Stimulated activated CD4-positive, alpha-beta T cell treated with anti-CD3 and anti-CD28 coated beads, TNF-alpha, amount 100 ng/mL, for 24 hours (primary cell): ENCODE results near the gene GZF1.

ENCODE experiments used
- DNase-seq, 3 experiments: peaks; one replicate each; pipeline ENCODE4 v3.0.0-alpha.2; 2020; ENCODE audit warnings: low read depth in 3 of 3

Gene GZF1

DNA sequence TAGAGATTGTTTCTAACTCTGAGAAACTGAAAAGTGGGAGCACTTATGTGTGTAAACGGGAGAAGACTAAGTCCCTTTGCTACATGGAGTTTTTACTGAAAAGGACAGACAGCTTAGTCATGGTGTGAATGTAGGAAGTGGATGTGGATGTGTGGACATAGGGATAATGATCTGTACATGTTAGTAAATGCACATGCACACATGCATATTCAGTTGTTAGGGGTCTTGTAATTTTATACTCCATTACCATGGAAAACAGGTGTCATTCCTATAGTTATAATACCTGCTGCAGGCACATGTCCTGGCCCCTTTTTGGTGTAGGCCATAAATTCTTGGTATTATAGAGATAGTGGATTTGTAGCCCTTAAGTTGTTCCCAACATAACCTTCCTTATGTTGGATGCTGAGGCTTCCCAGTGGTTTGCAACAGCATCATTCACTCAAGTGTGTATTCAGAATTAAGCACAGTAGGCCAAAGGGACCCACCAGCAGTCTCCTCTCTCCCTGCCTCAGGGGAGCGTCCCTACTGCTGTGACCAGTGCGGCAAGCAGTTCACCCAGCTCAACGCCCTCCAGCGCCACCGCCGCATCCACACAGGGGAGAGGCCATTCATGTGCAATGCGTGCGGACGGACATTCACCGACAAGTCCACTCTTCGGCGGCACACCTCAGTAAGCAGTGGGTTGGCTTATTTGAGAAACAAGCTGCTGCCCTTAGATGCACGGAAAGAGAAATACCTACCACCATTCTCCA, 7.3 kb downstream of the GZF1 start:
- DNase-seq = no peak

DNA sequence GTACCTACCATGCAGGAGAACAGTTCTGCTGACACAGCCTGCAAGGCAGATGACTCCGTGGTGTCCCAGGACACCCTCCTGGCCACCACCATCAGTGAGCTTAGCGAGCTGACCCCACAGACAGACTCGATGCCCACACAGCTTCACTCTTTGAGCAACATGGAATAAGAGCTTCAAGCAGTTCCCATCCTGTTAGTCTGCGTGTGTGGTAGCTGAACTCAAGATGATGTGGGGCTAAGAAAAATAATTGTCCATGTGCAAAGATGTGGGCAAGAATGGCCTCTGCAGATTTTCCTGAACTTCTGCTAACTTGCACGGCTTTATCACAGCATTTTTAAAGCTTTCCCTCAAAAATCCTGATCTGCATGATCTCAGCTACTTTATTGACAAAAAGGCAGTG, 8.3 kb downstream of the GZF1 start:
- no peak for DNase-seq

DNA sequence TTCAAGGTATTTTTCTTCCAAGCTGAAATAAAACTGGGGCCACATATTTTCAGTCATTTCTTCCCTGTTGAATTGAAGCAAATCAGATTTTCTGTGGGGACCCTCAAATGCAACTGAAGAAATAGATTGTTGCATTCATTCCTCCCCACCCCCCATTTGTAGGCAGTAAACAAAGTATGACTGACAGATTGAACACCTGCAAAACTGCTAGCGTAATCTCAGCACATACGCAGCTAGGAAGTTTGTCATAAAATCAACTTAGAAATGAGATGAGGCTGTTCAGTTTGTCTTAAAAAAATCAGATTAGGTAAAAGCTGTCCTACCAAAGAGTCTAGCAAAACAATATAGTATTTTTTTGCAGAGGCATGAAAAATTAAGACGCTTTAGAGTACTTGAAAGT, 8.9 kb downstream of the GZF1 start:
- no peak for DNase-seq

DNA sequence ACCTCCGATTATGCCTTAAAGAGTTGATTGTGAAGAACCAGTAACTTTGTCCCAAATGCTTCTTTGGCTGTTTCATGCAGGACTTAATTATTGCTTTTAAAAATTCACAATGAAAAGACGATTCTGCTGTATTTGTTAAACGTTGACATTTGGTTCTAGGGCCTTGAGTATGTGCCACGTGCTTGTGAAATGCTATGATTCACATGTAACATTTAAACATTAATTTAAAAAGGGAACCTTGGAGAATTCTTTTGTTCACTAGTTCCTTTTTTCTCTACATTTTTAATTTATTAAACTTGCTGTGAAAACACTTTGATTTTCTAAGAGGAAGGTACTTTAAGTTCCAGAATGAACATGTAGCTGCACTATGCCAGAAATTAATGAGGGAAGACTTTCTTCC, 9.5 kb downstream of the GZF1 start:
- DNase-seq = no peak

DNA sequence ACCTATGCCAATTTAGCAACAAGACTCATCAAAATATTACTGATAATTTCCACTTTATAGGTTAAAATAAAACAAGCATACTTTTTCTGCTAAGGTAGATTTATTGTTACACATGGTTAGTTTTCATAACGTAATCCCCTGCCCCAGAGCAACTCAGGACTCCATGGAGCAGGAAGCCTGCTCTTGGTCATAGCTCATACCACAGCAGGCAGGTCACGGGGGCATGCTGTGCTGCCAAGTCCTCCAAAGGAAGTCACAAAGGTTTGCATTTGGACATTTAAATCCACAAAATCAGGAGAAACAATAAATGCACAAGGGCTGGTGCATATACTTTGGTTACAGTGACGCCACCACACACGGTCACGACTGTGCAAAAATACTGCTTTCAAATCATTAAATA, 12.5 kb downstream of the GZF1 start:
- no peak for DNase-seq

DNA sequence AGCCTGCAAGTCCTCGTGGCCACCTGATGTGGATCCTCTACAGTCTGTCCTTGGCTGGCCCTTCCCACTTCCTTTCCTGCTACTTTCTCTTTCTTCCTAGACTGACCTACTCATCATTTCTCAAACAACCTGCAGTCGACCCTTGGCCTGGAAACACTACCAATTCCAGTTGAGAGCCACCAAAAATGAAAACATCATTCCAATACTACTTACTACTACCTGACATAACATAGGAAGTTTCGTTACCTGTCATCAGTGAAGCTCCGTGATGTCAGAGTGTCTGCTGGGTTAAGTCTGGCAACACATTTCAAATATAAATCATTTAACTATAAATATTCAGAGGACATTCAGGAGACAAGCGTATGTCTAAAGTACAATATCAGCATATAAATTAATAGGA, 13.8 kb downstream of the GZF1 start:
- no peak for DNase-seq

DNA sequence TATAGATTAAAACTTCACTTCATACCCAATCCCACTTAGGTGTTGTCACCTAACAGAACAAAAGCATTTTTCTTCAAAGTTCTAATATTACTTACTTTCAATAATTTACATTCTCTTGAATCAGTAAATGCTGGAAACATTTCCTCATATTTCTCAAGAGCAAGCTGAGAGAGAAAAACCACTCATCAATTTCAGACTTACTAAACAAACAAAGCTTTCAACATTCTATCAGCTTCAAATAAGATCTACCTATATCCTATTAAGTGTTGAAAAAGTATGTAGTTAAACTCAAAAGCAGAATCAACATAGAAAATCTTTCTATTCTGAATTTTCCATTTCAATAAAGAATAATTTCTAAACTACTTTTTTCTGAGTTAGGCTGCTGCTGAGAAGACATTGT, 17.8 kb downstream of the GZF1 start:
- no peak for DNase-seq

DNA sequence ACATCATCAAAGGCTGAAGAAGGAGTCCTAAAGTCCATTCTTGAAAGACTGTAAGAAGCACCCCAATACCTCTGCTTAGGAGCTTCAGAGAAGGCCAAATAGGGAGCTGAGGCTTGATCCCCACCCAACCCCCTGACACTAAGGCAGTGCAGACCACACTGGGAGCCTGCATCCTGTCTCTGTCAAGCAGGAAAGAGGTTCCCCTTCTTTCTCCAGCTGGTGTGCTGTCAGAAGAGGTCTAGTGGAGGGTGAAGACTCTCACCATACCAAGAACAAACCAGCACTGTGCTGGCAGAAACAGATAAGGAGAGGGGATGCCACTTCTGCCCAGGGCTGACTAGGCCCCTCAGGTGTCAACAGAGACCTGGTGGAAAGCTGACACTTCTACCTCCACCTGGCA, 19.9 kb downstream of the GZF1 start:
- DNase-seq = no peak

DNA sequence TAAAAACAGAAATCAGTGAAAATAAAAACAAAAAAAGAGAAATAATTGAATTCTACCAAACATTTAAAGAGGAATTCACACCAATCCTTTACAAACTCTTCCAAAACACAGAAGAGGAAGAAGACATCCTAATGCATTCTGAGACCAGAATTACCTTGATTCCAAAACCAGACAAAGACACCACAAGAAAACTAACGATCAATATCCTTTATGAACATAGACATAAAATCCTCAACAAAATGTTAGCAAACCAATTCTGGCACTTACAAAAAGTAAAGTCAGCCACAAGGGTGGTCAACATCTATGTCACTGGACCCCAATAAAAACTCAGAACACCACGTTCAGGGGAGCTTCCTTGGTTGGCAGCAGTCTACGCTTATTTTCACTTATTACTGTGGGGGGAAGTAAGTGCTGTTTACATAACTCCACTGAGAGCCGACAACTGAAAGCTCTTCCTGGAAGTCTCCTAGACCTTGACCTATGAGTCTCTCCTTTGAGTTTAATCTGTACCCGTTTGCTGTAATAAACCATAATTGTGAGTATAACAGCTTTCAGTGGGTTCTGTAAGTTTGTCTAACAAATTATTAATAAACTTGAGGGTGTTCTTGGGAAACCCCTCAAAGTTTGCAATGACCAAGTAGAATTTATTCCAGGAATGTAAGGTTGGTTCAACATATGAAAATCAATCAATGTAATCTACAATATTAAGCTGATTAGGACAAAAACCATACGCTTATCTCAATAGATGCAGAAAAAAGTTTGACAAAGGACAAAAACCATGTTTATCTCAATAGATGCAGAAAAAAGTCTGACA, 24.5 kb downstream of the GZF1 start:
- no peak for DNase-seq

DNA sequence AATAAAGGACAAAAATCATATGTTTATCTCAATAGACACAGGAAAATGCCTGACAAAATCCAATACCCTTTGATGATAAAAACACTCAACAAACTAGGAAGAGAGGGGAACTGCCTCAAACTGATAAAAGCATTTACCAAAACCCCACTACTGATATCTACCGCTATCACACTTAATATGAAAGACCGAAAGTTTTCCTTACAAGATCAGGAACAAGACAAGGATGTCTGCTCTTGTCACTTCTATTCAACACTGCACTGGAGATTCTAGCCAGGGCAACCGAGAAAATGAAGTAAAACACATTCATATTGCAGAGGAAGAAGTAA, 25.1 kb downstream of the GZF1 start:
- no peak for DNase-seq

DNA sequence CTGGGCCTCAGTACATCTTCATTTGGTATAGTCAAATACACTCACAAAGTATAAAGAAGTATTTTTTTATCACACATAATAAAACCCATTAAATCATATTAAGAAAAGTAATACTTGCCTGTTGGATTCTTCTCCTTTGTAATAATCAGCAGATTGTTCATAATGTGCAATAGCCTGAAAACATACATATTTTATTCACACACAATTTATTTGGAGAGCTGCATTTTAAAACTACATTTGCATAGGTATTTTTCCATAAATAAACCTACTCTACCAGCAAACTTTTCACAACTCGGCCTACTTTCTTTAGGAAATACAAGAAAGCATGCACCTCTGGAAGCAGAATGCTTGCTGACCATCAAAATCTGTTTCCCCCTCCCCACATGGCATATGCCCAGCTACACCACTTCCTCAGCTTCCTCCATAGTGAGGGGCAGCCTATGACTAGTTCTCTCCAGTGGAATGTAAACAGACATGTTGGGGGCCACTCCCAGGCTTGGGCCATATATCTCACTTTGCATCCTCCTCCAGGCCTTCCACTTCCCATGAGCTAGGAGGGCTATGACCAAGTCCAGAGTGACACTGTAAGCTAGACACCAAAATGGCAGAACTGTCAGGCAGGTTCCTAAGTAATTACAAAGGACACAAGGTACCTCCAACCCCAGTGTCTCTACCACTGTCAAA, 28.3 kb downstream of the GZF1 start:
- DNase-seq = no peak

DNA sequence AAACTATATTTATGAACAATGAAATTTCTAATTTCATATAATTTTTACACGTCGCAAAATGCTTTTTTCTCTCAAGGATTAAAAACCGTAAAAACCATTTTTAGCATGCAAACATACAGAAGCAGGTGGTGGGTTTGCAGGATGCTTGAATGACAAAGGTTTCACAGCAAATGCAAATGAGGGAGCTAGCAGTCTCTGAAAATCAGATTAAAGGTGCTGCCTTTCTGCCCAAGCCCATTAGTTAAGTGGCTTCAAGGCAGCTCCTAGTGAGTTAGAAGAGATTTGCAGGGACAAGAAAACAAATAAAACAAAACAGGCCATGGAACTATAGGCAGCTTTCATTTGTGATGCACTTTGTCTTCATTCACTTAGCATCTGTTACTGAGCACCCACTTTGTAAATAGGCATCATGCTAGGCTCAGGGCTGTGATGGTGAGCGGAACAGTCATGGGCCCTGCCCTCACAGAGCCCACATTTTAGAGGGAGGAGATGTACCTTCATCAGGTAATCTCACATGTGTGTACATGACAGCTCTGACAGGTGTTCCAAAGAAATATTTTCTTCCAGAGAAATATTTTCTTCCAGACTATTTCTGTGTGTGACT, 29.8 kb downstream of the GZF1 start:
- no peak for DNase-seq

DNA sequence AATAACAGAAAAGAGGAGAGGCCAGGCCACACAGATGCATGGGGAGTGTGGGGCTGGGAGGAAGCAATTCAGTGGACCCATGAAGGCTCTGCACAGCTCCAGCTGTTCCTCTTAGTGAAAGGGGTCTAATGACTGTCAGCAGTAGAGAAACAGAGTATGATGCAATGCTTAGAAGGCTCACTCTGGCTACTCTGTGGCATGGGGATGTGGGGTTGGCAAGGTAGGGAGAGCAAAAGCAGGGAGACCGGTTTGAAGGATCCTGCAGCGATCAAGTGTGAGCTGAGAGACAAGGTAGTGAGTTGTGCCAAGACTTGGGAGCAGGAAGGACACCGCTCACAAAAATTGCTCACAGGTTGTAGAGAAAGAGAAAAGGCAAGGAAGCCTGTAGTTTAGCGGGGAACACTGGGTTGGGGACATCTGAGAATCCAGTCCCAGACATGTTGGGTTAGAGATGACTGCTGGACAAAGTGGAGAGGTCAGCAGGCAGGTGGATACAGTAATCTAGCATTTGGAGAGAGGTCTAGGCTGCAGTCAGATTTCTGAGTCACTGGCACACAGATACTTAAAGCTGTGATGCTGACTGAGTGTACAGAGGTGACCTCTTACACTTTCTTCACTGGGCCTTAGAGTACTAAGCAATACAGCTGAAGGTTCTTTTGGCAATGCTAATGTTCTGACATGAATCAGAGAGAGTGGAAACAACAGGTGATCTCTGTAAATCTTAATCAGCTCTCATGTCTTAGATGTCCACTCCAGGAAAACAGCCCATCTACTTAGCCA, 32.2 kb downstream of the GZF1 start:
- DNase-seq = no peak

DNA sequence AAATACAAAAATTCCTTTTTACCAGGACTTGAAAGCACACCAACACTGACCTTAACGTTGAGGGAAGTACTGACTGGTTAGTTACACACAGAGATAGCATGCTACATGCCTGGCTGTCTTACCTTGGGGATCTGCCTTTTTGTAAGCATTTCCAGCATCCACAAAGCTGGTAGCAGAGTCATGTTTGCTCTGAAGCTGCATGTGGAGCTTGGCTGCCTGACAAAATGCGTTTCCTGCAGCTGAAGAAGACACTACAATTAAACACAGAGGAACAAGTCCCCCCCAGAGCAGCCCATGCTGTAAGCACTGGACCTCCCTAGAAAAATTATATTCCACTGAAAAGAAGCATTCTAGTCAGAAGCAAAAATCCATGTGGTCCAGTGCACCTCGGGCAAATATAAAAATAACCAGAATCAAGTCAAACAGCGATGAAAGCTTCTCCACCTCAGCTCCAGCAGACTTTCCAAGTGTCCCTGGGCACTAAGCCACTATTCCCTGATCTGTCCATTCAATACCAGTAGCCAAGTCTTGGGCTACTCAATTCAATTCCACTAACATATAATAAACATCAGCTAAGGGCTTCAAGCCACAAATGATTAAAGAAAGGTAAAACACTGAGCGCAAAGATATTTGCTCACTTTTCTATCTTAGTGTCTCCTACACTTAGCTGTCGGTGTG, 35.1 kb downstream of the GZF1 start:
- DNase-seq = no peak

DNA sequence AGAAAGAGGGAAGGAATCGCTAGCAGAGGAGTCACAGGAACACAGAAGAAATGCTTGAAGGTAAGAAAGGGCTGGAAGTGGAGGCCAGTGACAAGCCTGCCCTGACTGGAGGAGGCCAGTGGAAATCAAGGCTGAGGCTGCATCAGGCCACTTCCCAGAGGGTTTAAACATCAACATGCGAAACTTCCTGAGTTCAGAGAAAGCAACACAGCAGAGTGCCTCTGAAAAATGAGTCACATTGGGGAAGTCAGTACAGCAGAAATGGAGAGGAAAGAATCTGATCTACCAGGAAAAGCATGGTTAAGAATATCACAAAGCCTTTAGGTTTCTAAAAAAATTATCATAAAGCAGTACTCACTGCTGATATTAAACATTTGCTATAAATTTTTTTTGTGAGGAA, 36.0 kb downstream of the GZF1 start:
- no peak for DNase-seq

DNA sequence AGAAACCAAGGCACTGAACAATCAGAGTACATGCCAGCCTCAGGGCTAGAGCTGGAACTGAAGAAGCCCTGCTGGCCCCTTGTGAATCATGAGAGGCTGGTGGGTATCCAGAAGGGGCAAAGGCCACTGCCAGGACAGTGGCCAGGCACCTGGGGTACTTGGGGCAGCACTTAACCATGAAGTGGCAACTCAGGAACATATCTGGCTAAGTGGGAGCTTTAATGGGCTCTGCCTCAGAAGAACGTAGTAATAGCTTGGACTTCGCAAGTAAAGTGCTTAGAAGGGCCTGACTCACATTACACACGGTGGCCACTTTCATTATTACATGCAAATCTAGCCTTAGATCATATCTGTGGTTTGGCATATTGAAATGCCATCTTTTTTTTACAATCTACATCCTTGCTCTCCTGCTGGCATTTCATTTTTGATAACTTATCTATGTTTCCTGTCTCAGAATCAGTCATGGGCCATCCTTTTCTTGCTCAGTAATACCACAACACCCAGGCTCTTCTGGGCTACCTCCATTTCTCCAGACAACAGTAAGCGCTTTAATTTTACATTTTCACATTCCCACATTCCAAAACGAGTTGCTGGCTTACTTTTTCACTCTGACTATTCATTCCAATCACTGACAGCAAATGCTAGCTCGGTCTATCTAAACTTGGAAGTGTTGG, 37.7 kb downstream of the GZF1 start:
- no peak for DNase-seq

DNA sequence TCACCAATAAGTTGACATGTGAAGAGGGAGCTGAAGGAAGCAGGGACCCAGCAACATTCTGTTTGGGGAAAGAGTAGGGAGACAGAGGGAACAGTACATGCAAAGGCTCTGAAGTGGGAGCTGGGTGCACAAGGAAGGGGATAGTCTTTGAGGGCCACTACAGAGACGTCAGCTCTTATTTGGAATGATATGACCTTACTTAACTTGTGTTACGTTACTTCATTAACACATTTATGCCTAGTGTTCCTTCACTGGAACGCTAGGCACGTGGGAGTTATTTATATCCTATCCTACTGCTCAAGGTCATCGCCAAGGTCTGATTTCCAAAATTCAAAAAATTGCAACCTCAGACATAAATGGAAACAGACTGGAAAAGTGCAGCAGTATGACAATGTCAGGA, 39.1 kb downstream of the GZF1 start:
- DNase-seq = no peak

DNA sequence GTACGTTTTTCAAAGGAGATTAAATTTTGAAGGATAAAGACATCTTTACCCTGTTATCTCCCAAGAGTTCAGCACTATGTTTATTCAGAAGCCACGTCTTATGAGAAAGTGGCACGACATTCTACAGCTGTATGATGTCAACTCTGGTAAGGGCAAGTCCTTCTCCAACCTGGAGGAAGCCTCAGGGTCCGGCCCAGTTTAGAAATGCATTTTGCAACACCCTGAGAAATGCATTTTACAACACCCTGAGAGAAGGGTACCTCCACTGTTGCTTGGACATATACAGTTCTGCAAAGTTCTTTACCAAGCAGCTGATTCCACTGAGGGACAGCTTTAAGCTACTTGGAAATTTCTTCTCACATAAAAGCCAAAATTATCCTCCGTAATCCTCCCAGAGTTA, 41.8 kb downstream of the GZF1 start:
- DNase-seq = no peak

DNA sequence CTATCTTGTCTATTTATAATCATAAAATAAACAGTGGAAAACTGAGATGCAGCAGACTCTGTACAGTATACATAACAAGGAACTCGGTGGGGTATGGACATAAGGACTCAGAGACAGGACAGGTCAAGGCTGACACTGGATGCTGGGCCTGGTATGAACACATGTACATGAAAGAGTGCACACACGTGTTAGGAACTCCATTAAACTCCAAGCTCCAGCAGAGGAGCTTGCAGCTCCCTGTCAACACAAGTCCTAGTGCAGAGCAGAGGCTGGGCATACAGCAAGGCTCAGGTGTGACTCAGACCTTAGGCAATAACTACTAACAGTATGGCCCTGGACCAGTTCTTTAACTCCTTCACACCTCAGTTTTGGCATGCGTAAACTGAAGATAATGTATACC, 42.2 kb downstream of the GZF1 start:
- DNase-seq = no peak

DNA sequence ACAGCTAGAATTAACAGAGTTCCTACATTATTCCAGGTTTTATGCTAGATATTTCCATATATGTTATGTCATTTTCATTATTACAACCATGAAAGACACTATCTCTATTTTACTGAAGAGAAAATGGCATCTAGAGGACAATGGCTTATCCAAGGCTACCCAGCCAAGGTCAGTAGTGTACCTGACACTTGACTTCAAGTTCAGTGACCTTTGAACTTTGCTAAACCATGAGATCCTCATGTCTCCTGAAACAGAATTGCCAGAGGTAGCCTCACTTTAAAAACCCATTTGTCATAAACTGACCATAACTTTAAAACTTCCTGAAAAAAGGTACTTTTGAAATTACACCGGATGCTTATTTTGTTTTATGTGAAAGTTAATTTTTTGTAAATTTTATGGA, 44.9 kb downstream of the GZF1 start:
- no peak for DNase-seq
